HepG2 (cell line): ENCODE results near the gene FMNL2. TPM values are rescaled to one million over a fixed set of nuclear protein-coding genes. Genes with fewer than 3 reads are reported as not detected.

Experiments
- CBFB ChIP-seq: sonication (generic); formaldehyde crosslinking; IDR thresholded peaks from 2 replicates; pipeline ENCODE4 v1.4.0; 2020; ENCODE audit warnings: missing genetic modification reagents
- CREB1 ChIP-seq, 2 experiments: fragments of 450-650 bp in 1 of 2; IDR thresholded peaks; 2 replicates each; pipeline ENCODE4 v1.6.1; 2016 to 2017; ENCODE audit warnings: control low read depth in 1 of 2, mild to moderate bottlenecking in 1 of 2, missing compliant biosample characterization in 1 of 2, missing genetic modification characterization in 1 of 2
- DMAP1 ChIP-seq: IDR thresholded peaks from 2 replicates; pipeline ENCODE4 v1.6.1; 2016
- ELF3 ChIP-seq: IDR thresholded peaks from 2 replicates; pipeline ENCODE4 v1.6.1; 2016; ENCODE audit warnings: missing genetic modification reagents, missing compliant biosample characterization
- HOXA3 ChIP-seq: sonication (generic); formaldehyde crosslinking; IDR thresholded peaks from 2 replicates; pipeline ENCODE4 v1.5.0; 2020; ENCODE audit warnings: missing genetic modification reagents
- KDM3A ChIP-seq: IDR thresholded peaks from 2 replicates; pipeline ENCODE4 v1.6.1; 2018; ENCODE audit warnings: low read depth, missing compliant biosample characterization
- KLF12 ChIP-seq: sonication (generic); formaldehyde crosslinking; IDR thresholded peaks from 2 replicates; pipeline ENCODE4 v1.4.0; 2020; ENCODE audit warnings: missing genetic modification reagents, borderline replicate concordance
- MED1 ChIP-seq: sonication (generic); formaldehyde crosslinking; IDR thresholded peaks from 2 replicates; pipeline ENCODE4 v1.4.0; 2020; ENCODE audit warnings: missing genetic modification reagents
- MEIS1 ChIP-seq: sonication (generic); formaldehyde crosslinking; IDR thresholded peaks from 2 replicates; pipeline ENCODE4 v1.9.0; 2021; ENCODE audit warnings: mild to moderate bottlenecking, missing genetic modification reagents, moderate library complexity, borderline replicate concordance
- PCBP2 ChIP-seq: fragments of 200-400 bp; formaldehyde crosslinking; optimal IDR thresholded peaks from 2 replicates; pipeline ENCODE3; 2018; ENCODE audit warnings: low read length, low read depth; ENCODE audit not compliant: poor library complexity, severe bottlenecking
- RAD51 ChIP-seq: fragments of 450-650 bp; IDR thresholded peaks from 2 replicates; pipeline ENCODE4 v1.6.1; 2016; ENCODE audit warnings: borderline replicate concordance
- SMC3 ChIP-seq: IDR thresholded peaks from 2 replicates; pipeline ENCODE4 v1.6.1; 2011; ENCODE audit warnings: low read length, improper control_type of control experiment
- SP1 ChIP-seq, 2 experiments: fragments of 450-650 bp in 1 of 2; sonication (generic) in 1 of 2; formaldehyde crosslinking in 1 of 2; IDR thresholded peaks; 2 replicates each; pipeline versions ENCODE4 v1.4.0 to v1.6.1; 2016 to 2020; ENCODE audit warnings: missing genetic modification reagents in 1 of 2
- TCF7L2 ChIP-seq: IDR thresholded peaks from 2 replicates; pipeline ENCODE4 v1.6.1; 2011; ENCODE audit warnings: mild to moderate bottlenecking, low read depth, low read length, moderate library complexity
- ZBTB1 ChIP-seq: sonication (generic); formaldehyde crosslinking; IDR thresholded peaks from 2 replicates; pipeline ENCODE4 v1.4.0; 2020; ENCODE audit warnings: missing genetic modification reagents, borderline replicate concordance
- ZC3H4 ChIP-seq: sonication (generic); formaldehyde crosslinking; IDR thresholded peaks from 2 replicates; pipeline ENCODE4 v1.4.0; 2020; ENCODE audit warnings: missing genetic modification reagents, borderline replicate concordance
- ZNF333 ChIP-seq: sonication (generic); formaldehyde crosslinking; IDR thresholded peaks from 2 replicates; pipeline ENCODE4 v1.4.0; 2020; ENCODE audit warnings: mild to moderate bottlenecking, missing genetic modification reagents, borderline replicate concordance
- ZNF510 ChIP-seq: sonication (generic); formaldehyde crosslinking; IDR thresholded peaks from 2 replicates; pipeline ENCODE4 v1.4.0; 2020; ENCODE audit warnings: low read depth, mild to moderate bottlenecking, missing genetic modification reagents
- ZNF672 ChIP-seq: sonication (generic); formaldehyde crosslinking; IDR thresholded peaks from 2 replicates; pipeline ENCODE4 v1.8.1; 2022; ENCODE audit warnings: missing genetic modification reagents
- polyA plus RNA-seq, 8 experiments: library from polyadenylated mRNA; depleted of rRNA in 3 of 8; stranded (reverse) in 7 of 8; unstranded in 1 of 8; fragments of >200 nt; fragmentation: Illumina TruSeq in 4 of 8; extraction: Trizol in 4 of 8; gene quantifications; 2 replicates each; pipeline versions ENCODE4 v1.2.1 to v1.2.3, GENCODE V29; 2011 to 2016; ENCODE audit warnings: low read depth in 4 of 8, missing spikeins in 1 of 8, mixed read lengths in 1 of 8; ENCODE audit not compliant: insufficient read depth in 1 of 8
- total RNA-seq, 5 experiments: library from RNA; depleted of rRNA; stranded (reverse); fragments of >200 nt; fragmentation: Illumina TruSeq; extraction: Trizol; gene quantifications; 2 replicates each; pipeline ENCODE4 v1.2.3, GENCODE V29; 2016; ENCODE audit warnings: low read depth in 1 of 5
- TF ChIP-seq, protein P1 (sequence below): sonication (generic); formaldehyde crosslinking; IDR thresholded peaks from 2 replicates; pipeline ENCODE4 v1.5.0; 2020; ENCODE audit warnings: missing genetic modification reagents
- TF ChIP-seq, protein P2 (sequence below): IDR thresholded peaks from 2 replicates; pipeline ENCODE4 v1.6.1; 2016; ENCODE audit warnings: low read depth, missing genetic modification reagents, missing compliant biosample characterization
- TF ChIP-seq, protein P3 (sequence below): sonication (generic); formaldehyde crosslinking; IDR thresholded peaks from 2 replicates; pipeline ENCODE4 v1.4.0; 2020; ENCODE audit warnings: missing genetic modification reagents

The FMNL2 gene
- total and polyA plus RNA-seq, 2 of the 13 experiments (the other 11 are each of a cell fraction or from before 2014, with no cell fraction given) = 66.5 to 67.7 TPM

GRCh38 chr2:152481881-152482583 is 147.1 kb downstream of the FMNL2 start (continued):
- TF ChIP-seq, protein P1, sequence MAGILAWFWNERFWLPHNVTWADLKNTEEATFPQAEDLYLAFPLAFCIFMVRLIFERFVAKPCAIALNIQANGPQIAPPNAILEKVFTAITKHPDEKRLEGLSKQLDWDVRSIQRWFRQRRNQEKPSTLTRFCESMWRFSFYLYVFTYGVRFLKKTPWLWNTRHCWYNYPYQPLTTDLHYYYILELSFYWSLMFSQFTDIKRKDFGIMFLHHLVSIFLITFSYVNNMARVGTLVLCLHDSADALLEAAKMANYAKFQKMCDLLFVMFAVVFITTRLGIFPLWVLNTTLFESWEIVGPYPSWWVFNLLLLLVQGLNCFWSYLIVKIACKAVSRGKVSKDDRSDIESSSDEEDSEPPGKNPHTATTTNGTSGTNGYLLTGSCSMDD (CRISPR knock-in tag) = no peak
- TF ChIP-seq CBFB (no peak), TCF7L2 (no peak), DMAP1 (CRISPR knock-in tag) (no peak), ZBTB1 (CRISPR knock-in tag) (no peak), PCBP2 (no peak), MEIS1 (no peak), ZC3H4 (no peak), KLF12 (CRISPR knock-in tag) (no peak), ELF3 (CRISPR knock-in tag) (peak; percentile 40; the same call in 1 of the 2 replicates), SP1 (IDR thresholded peaks at IDR 0.05) (no peak), SP1 (CRISPR knock-in tag; IDR thresholded peaks at IDR 0.05) (no peak), ZNF510 (peak; percentile 55; the same call in 1 of the 2 replicates), HOXA3 (peak; percentile 29; the same call in 1 of the 2 replicates), ZNF333 (no peak), RAD51 (no peak), MED1 (CRISPR knock-in tag) (peak; percentile 59), SMC3 (0 out of 2 replicates have a peak, but pooled peaks have one; percentile 10), CREB1 (IDR thresholded peaks at IDR 0.05) (no peak), CREB1 (CRISPR knock-in tag; IDR thresholded peaks at IDR 0.05) (no peak), ZNF672 (CRISPR knock-in tag) (no peak), KDM3A (no peak)
- TF ChIP-seq, protein P2, sequence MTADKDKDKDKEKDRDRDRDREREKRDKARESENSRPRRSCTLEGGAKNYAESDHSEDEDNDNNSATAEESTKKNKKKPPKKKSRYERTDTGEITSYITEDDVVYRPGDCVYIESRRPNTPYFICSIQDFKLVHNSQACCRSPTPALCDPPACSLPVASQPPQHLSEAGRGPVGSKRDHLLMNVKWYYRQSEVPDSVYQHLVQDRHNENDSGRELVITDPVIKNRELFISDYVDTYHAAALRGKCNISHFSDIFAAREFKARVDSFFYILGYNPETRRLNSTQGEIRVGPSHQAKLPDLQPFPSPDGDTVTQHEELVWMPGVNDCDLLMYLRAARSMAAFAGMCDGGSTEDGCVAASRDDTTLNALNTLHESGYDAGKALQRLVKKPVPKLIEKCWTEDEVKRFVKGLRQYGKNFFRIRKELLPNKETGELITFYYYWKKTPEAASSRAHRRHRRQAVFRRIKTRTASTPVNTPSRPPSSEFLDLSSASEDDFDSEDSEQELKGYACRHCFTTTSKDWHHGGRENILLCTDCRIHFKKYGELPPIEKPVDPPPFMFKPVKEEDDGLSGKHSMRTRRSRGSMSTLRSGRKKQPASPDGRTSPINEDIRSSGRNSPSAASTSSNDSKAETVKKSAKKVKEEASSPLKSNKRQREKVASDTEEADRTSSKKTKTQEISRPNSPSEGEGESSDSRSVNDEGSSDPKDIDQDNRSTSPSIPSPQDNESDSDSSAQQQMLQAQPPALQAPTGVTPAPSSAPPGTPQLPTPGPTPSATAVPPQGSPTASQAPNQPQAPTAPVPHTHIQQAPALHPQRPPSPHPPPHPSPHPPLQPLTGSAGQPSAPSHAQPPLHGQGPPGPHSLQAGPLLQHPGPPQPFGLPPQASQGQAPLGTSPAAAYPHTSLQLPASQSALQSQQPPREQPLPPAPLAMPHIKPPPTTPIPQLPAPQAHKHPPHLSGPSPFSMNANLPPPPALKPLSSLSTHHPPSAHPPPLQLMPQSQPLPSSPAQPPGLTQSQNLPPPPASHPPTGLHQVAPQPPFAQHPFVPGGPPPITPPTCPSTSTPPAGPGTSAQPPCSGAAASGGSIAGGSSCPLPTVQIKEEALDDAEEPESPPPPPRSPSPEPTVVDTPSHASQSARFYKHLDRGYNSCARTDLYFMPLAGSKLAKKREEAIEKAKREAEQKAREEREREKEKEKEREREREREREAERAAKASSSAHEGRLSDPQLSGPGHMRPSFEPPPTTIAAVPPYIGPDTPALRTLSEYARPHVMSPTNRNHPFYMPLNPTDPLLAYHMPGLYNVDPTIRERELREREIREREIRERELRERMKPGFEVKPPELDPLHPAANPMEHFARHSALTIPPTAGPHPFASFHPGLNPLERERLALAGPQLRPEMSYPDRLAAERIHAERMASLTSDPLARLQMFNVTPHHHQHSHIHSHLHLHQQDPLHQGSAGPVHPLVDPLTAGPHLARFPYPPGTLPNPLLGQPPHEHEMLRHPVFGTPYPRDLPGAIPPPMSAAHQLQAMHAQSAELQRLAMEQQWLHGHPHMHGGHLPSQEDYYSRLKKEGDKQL (CRISPR knock-in tag) = no peak
- TF ChIP-seq, protein P3, sequence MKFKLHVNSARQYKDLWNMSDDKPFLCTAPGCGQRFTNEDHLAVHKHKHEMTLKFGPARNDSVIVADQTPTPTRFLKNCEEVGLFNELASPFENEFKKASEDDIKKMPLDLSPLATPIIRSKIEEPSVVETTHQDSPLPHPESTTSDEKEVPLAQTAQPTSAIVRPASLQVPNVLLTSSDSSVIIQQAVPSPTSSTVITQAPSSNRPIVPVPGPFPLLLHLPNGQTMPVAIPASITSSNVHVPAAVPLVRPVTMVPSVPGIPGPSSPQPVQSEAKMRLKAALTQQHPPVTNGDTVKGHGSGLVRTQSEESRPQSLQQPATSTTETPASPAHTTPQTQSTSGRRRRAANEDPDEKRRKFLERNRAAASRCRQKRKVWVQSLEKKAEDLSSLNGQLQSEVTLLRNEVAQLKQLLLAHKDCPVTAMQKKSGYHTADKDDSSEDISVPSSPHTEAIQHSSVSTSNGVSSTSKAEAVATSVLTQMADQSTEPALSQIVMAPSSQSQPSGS (CRISPR knock-in tag) = no peak
